Measurements from ENCODE around the gene NT5C2.

NT5C2 gene

DNA sequence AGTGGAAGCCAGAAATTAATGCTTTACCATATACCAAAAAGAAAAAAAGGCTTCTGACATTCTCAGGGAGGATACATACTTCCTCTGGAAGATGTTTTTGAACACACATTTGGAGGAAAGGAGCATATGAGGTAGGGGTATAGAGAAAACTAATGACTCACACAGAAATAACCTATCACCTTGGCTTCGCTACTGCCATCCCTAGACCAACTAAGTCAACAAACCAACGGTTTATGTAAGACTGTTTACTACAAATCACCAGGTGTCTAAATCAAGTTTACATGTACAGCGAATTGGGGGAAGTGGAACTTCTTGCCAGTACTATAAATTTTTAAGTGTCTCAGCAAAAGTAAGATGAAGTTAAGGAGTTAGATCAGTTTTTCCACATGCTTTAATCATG is 96.9 kb downstream of the NT5C2 start:
- Histone ChIP-seq H3F3A (ENCODE audit: control insufficient read depth, insufficient read depth) (no peaks in the 10 kb centered on the region), H3K36me3 (ENCODE audit: control insufficient read depth, low read length) (peaks cover 91% of the 10 kb centered on the region)

DNA sequence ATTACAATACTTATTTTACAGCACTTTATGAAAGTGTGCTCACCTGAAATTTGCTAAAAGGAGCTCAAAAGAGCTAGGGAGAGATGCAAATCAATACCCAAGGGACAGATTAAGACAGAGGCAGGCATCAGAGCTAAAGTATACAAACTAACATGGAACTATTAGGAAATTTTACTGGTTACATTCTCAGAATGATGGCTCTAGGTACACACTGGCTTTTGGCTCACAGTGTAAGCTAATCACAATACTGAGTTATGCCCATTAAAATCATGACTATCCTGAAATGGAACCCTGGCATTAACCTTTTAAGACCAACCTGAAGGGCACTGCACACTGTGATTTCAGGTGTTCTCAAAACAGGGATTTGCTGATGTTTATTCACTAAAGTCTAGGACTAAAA is 98.1 kb downstream of the NT5C2 start:
- TF ChIP-seq EZH2phosphoT487 (IDR thresholded peaks at IDR 0.05; ENCODE audit: borderline replicate concordance, low read length): no peak
- TF ChIP-seq, protein P1, sequence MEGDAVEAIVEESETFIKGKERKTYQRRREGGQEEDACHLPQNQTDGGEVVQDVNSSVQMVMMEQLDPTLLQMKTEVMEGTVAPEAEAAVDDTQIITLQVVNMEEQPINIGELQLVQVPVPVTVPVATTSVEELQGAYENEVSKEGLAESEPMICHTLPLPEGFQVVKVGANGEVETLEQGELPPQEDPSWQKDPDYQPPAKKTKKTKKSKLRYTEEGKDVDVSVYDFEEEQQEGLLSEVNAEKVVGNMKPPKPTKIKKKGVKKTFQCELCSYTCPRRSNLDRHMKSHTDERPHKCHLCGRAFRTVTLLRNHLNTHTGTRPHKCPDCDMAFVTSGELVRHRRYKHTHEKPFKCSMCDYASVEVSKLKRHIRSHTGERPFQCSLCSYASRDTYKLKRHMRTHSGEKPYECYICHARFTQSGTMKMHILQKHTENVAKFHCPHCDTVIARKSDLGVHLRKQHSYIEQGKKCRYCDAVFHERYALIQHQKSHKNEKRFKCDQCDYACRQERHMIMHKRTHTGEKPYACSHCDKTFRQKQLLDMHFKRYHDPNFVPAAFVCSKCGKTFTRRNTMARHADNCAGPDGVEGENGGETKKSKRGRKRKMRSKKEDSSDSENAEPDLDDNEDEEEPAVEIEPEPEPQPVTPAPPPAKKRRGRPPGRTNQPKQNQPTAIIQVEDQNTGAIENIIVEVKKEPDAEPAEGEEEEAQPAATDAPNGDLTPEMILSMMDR (IDR thresholded peaks at IDR 0.05; ENCODE audit: low read depth, low read length, poor library complexity, severe bottlenecking): no peak
- Histone ChIP-seq H4K20me1 (ENCODE audit: control insufficient read depth, insufficient read depth, low read depth, low read length) (no peaks in the 10 kb centered on the region), H3K27me3 (ENCODE audit: control insufficient read depth, low read length) (no peaks in the 10 kb centered on the region), H3K4me1 (ENCODE audit: control insufficient read depth, low read length) (0 out of 2 replicates have a peak, but pooled peaks cover 6% of the 10 kb centered on the region), H3K4me2 (ENCODE audit: low read length) (no peak overlapping the region), H3K27ac (ENCODE audit: low read depth, low read length) (no peak overlapping the region), H3K9me2 (replicated peaks; ENCODE audit: control insufficient read depth, low read length) (no peaks in the 10 kb centered on the region), H3K79me2 (ENCODE audit: control insufficient read depth, low read length) (no peaks in the 10 kb centered on the region), H3K4me3 (ENCODE audit: low read length) (no peak overlapping the region), H3K36me3 (ENCODE audit: control insufficient read depth, low read length) (peaks cover 91% of the 10 kb centered on the region), H3K9me3 (ENCODE audit: control insufficient read depth, insufficient read depth, low read length) (no peaks in the 10 kb centered on the region), H3F3A (ENCODE audit: control insufficient read depth, insufficient read depth) (no peaks in the 10 kb centered on the region)

More for the DNA sequence above, 96.9 kb downstream of the NT5C2 start:
- Histone ChIP-seq H3K9me3 (ENCODE audit: control insufficient read depth, insufficient read depth, low read length) (no peaks in the 10 kb centered on the region), H3K27me3 (ENCODE audit: control insufficient read depth, low read length) (no peaks in the 10 kb centered on the region), H3K9me2 (replicated peaks; ENCODE audit: control insufficient read depth, low read length) (no peaks in the 10 kb centered on the region), H3K79me2 (ENCODE audit: control insufficient read depth, low read length) (no peaks in the 10 kb centered on the region), H4K20me1 (ENCODE audit: control insufficient read depth, insufficient read depth, low read depth, low read length) (no peaks in the 10 kb centered on the region), H3K4me1 (ENCODE audit: control insufficient read depth, low read length) (0 out of 2 replicates have a peak, but pooled peaks cover 6% of the 10 kb centered on the region), H3K4me2 (ENCODE audit: low read length) (no peak overlapping the region), H3K4me3 (ENCODE audit: low read length) (no peak overlapping the region), H3K27ac (ENCODE audit: low read depth, low read length) (no peak overlapping the region)
- TF ChIP-seq, protein P1 (IDR thresholded peaks at IDR 0.05; ENCODE audit: low read depth, low read length, poor library complexity, severe bottlenecking): no peak
- no peak for TF ChIP-seq EZH2phosphoT487 (IDR thresholded peaks at IDR 0.05; ENCODE audit: borderline replicate concordance, low read length)

- Histone ChIP-seq H3K27me3 (ENCODE audit: control insufficient read depth, low read length) (no peaks in the 10 kb centered on the region), H3K4me2 (ENCODE audit: low read length) (no peak overlapping the region), H3K9me3 (ENCODE audit: control insufficient read depth, insufficient read depth, low read length) (no peaks in the 10 kb centered on the region), H3K4me1 (ENCODE audit: control insufficient read depth, low read length) (0 out of 2 replicates have a peak, but pooled peaks cover 2% of the 10 kb centered on the region), H3K36me3 (ENCODE audit: control insufficient read depth, low read length) (peaks cover 93% of the 10 kb centered on the region), H3K9me2 (replicated peaks; ENCODE audit: control insufficient read depth, low read length) (no peaks in the 10 kb centered on the region), H4K20me1 (ENCODE audit: control insufficient read depth, insufficient read depth, low read depth, low read length) (no peaks in the 10 kb centered on the region), H3K79me2 (ENCODE audit: control insufficient read depth, low read length) (no peaks in the 10 kb centered on the region), H3K27ac (ENCODE audit: low read depth, low read length) (no peak overlapping the region), H3K4me3 (ENCODE audit: low read length) (no peak overlapping the region), H3F3A (ENCODE audit: control insufficient read depth, insufficient read depth) (no peaks in the 10 kb centered on the region)
- TF ChIP-seq, protein P1 (IDR thresholded peaks at IDR 0.05; ENCODE audit: low read depth, low read length, poor library complexity, severe bottlenecking): no peak
- no peak for TF ChIP-seq EZH2phosphoT487 (IDR thresholded peaks at IDR 0.05; ENCODE audit: borderline replicate concordance, low read length)
These were observed 102.2 kb downstream of the NT5C2 start for GRCh38 chr10:103090911-103091310.
